HG03575 (cell line): ENCODE measurements around the gene TRIM46.
A peak's percentile ranks its signal among the peaks of the same experiment; 100 is the strongest.
"Not testable (repeated sequence)": the region's sequence is repeated elsewhere in the genome, so short reads cannot be mapped to it uniquely, and the experiment has no call there.

Source experiments
- ATAC-seq: cut with Tn5 transposase; IDR thresholded peaks from one replicate; pipeline ENCODE4 v1.9.1; 2021; ENCODE audit not compliant: unreplicated experiment, insufficient number of reproducible peaks, low FRiP score; ENCODE audit errors: extremely low read depth

The TRIM46 gene

DNA sequence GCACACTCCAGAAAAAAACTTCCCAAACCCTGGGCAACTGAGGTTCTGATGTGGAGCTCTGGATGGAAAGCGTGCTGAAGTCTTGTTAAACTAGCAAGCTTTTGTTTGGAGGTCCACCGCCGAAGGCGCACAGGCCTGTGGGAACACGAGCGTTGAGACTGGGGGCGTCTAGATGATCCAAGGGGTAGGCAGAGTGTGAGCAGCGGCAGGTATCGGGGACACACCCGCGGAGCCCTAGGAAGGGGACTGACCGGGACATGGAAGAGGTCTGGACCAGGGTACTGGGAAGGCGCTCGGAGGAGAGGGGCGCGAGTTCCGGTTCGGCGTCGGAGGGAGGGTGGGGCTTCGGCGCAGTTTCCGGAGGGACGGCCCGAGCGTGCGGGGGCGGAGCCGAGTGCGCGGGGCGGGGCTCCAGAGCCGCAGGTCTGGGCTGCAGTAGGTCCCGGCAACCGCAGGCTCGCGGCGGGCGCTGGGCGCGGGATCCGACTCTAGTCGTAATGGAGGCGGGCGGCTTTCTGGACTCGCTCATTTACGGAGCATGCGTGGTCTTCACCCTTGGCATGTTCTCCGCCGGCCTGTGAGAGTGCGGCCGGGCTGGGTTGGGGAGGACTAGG, 38.1 kb upstream of the TRIM46 start, which contains the start of gene SLC50A1:
Gene SLC50A1, plus strand, starts transcription at position 438 of the 614 bp plus-strand sequence. Its CDS starts 60 bp downstream, at position 498.
- peak; percentile 37 for ATAC-seq

DNA sequence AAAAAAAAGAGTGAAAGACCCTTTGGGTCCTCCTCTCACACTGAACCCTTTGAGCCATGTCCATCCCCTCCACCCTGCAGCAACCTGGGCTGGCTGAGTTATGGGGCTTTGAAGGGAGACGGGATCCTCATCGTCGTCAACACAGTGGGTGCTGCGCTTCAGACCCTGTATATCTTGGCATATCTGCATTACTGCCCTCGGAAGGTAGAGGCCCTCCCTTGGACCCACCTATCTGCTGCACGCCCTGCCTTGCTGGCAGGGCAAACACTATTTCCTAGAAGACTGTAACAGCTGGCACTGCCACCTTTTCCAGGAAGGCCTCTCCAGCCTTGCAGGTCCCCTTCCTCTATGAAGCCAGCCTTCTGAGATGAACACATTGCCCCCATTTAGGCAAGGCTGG, 36.9 kb upstream of the TRIM46 start:
- ATAC-seq: no peak

DNA sequence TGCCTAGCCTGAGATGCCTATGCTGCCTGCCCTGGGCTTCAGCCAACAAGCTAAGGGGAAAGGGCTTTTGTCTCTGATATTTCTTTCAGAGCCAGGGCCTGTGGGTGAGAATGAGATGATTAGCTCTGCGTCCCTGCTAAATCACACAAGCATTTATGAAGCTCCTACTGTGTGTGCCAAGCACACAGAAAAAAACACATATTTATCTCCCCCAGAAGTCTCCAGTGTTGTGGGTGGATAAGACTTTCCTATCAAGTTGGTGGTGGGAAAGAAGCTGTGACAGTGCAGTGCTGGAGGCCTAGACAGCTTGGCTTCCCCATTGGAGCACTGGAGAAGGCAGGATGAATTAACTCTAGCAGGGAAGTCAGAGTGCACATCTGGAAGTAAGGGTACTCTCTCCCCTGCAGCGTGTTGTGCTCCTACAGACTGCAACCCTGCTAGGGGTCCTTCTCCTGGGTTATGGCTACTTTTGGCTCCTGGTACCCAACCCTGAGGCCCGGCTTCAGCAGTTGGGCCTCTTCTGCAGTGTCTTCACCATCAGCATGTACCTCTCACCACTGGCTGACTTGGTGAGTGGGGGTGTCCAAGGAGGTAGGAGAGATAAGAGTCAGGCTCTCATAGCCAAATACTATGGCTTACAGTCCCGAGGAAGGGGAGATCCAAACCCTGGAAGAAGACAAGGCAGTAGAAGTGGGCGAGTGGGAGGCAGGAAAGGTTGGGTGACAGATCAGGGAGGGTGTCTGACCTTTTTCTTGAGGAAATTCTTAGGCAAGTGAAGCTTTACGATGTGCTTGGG, 36.3 kb upstream of the TRIM46 start:
- no peak for ATAC-seq

DNA sequence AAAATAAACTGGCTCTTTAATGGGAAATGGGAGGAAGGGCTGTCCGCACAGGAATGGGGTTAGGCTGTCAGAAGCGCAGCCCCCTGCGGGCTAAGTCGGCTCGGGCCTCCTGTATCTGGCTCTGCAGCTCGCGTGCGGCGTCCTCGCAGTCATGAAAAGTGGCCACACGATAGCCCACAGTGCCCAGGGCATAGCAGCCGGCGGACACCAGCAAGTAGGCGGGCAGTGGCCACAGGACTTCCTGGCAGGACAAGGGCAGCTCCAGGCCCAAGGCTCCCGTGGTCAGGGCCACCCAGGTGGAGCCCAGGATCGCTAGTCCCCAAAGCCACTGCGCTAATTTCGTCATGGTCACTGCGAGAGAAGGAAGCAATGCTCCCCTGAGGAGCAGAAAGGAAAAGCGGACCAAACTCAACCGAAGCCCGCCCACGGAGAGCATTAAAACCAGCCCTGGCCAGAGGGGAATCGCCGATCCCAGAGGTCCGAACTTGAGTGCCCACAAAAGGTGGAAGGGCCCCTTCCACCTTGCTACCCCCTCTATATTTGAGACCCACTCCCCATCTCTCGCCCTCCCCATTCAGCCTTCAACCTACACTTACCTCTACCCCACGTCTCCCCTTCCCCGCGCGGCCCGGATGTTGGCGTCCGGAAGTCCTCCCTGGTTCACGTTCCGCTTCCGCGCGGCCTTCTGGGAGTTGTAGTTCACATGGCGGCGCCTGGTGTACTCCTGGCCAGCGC, 33.6 kb upstream of the TRIM46 start, which contains the start of gene DPM3:
Gene DPM3, minus strand, starts transcription at position 637 of the 735 bp plus-strand sequence. Its CDS starts 291 bp downstream, at position 346.
- ATAC-seq: no peak

DNA sequence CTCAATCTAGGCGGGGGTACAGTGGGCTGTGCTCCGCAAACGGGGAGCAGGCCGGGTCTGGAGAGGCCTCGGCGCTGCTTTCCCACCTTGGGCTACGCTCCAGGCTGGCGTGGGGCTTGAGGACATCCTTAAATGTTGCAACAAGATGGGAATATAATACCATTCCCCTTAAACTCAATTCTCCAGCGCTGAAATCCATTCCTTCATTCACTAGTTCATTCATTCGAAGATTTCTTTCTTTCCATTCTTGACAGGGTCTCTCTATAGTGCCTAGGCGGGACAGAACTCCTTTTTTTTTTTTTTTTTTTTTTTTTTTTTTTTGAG, 33.1 kb upstream of the TRIM46 start:
- ATAC-seq: no peak

DNA sequence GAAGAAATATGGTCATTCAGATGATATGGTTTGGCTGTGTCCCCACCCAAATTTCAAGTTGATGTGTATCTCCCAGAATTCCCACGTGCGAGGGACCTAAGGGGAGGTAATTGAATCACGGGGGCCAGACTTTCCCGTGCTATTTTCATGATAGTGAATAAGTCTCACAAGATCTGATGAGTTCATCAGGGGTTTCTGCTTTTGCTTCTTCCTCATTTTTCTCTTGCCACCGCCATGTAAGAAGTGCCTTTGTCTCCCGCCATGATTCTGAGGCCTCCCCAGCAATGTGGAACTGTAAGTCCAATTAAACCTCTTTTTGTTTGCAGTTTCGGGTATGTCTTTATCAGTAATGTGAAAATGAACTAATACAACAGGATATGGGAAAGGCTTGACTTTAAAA, 31.9 kb upstream of the TRIM46 start:
- ATAC-seq: no peak

DNA sequence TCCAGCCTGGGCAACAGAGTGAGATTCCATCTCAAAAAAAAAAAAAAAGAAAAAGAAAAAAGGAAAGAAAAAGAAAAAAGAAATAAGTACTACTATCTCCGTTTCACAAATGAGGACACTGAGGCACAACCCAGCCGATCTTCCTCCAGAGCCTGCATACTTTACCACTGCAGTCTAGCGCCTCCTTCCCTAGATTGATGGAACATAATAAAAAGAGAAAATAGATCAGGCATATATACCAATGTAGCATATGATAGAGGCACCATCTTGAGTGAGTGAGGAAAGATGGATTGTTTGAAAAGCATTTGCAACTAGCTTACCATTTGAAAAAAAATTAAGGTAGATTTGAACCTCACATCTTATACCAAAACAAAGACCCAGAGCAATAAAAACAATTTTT, 28.2 kb upstream of the TRIM46 start:
- ATAC-seq: no peak

DNA sequence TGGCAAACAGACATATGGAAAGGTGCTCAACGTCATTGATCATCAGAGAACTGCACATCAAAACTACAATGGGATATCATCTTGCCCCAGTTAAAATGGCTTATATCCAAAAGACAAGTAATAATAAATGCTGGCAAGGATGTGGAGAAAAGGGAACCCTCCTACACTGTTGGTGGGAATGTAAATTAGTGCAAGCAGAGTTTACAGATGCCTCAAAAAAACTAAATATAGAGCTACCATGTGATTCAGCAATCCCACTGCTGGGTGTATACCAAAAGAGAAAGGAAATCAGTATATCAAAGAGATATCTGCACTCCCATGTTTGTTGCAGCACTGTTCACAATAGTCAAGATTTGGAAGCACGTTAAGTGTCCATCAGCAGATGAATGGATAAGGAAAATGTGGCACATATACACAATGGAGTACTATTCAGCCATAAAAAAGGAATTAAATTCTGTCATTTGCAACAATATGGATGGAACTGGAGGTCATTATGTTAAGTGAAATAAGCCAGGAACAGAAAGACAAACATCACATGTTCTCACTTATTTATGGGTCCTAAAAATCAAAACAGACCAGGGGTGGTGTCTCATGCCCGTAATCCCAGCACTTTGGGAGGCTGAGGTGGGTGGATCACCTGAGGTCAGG, 17.5 kb upstream of the TRIM46 start:
- not testable (repeated sequence) for ATAC-seq

DNA sequence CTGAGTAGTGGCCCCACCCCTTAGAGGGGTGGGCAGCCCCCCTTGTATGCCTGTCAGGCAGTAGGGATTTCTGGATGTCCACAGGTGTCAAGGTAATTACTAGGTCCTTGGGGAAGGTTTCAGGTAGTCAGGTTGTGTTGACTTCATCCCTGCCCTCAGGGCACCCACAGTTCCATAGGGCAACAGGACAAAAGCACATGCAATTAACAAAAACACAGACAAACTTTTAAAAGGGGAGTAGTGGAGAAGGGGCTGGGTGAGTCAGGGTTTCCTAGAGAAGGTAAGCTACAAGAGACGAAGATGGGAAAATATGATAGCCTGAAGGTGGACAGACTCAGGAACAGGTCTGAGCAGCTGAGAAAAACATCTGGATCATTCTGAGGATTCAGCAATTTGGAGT, 14.7 kb upstream of the TRIM46 start:
- ATAC-seq: no peak

DNA sequence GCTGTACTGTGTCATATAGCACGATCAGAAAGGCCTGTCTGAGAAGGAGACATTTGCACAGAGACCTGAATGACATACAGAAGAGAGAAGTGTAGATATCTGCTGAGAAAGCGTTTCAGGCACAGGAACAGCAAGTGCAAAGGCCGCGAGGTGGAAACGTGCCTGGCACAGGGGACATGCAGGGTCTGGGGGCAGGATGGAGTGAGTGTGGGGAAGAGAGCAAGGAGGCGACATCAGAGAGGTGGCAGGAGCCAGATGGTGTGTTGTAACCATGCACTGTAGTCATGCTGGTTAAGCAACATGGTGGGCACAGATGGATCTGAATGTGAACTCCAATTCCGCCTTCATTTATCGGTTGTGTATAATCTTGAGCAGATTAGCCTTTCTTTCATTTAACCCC, 13.5 kb upstream of the TRIM46 start:
- ATAC-seq: no peak

DNA sequence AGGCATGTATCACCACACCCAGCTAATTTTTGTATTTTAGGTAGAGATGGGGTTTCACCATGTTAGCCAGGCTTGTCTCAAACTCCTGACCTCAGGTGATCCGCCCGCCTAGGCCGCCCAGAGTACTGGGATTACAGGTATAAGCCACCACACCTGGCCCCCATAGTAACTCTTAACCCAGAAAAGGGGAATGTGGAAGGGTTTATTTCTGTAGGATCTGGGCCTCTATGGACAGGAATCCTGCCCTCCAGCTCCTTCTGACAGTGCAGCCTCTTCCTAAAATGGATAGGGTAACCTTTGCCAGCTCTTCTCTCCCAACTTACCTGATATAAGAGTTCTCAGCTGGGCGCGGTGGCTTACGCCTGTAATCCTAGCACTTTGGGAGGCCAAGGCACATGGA, 11.0 kb upstream of the TRIM46 start:
- ATAC-seq: not testable (repeated sequence)

DNA sequence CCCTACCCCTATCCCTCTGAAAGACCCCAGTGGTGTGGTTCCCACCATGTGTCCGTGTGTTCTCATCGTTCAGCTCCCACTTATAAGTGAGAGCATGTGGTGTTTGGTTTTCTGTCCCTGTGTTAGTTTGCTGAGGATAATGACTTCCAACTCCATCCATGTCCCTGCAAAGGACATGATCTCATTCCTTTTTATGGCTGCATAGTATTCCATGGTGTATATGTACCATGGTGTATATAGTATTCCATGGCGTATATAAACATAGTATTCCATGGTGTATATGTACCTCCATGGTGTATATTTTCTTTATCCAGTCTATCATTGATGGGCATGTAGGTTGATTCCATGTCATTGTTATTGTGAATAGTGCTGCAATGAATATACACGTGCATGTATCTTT, 9.9 kb upstream of the TRIM46 start:
- not testable (repeated sequence) for ATAC-seq

DNA sequence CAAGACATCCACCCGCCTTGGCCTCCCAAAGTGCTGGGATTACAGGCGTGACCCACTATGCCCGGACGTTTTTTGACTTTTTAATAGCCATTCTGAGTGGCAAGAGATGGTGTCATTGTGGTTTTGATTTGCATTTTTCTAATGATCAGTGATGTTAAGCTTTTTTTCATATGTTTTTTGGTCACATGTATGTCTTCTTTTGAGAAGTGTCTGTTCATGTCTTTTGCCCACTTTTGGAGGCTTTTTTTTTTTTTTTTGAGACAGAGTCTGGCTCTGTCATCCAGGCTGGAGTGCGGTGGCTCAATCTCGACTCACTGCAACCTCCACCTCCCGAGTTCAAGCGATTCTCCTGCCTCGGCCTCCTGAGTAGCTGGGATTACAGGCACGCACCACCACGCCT, 9.0 kb upstream of the TRIM46 start:
- ATAC-seq: not testable (repeated sequence)

DNA sequence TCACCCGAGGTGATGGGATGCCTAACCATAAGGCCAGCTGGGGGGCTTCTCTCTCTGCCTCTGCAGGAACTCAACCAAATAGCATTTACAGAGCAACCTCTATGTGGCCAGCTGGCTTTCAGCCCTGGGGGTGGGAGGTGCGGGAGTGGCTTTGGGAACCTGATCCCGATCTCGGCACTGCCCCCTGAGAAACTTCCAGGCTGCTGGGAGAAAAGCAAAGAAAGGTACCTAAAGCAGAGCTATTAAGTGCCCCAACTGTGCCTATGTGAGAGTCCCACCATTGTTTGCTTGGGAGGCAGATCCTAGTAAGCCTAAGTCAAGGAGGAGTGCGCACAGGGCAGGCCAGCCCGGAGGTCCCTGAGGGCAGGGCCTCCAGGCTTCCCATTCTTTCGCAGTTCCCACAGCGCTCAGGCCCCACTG, 7.6 kb upstream of the TRIM46 start:
- ATAC-seq: no peak

DNA sequence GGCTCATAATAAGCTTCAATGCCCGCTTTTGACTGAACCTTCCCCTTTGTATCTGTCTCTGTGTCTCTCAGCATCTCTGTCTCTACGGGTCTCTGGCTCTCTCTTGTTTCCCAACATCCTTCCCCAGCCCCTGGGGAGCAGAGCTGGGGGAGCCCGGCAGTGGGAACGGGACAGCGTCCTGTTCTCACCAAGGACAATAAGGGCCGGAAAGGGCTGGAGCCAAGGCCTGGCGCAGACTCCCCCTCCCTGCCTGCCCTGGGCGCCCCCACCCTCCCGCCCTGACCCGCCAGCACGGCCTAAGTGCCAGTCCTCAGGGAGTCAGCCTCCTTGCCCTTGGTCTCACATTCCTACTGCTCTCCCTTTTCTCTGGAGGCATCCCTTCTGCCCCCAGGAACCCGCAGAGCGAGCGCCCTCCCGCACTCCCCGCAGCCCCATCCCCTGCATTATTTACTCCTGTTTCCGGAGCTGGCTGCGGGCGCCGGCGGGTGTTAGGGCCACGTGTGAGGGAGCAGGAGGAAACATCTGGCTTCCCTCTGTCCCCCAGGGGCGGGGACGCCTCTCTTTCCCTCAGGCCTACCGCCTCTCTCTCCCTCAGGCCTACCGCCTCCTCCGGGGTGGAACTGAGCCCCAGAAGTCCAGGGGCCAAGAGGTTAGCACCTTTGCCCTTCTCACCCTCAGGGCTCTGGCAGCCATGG, 7.0 kb upstream of the TRIM46 start:
- ATAC-seq: no peak

DNA sequence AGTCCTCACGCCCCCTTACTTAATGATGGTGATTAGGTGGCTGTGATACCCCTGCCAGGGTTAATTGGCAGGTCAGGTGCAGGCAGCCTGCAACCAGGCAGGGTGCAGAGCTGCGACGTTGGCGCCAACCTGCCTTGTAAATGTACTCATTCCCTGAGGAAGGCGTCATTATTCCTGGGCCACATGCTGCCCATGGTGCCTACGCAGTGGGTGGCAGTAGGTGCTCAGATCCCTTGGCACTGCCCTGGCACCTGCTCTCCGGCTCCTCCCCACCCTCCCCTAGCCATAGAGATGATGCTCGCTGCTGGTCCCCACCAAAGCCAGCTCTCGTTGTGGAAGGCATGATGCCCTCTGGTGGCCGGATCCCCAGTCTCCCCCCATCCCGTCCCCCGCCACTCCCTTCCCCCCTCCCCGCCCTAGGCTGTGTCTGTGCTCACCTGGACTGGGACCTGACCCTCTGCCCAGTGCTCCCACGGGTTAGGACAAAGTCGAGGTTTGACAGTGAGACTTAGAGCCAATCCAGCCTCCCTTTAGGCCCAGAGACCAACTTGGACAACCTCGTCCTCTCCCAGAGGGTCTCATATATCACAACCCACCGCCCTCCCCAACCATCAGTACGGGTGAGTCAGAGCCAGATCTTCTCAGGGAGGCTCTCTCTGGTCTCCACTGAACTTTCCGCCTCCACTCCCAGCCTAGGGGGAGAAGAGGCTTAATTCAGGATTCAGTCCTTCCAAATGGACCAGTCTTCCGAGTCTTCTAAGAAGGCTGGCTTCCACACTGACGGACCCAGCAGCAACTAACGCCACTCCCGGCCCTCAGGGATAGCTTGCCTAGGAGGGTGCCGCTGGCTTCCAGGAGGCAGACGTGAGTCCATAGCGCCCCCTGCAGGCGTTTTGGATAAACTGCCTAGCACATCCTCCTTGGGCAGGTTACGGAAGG, 6.2 kb upstream of the TRIM46 start:
- ATAC-seq: no peak

DNA sequence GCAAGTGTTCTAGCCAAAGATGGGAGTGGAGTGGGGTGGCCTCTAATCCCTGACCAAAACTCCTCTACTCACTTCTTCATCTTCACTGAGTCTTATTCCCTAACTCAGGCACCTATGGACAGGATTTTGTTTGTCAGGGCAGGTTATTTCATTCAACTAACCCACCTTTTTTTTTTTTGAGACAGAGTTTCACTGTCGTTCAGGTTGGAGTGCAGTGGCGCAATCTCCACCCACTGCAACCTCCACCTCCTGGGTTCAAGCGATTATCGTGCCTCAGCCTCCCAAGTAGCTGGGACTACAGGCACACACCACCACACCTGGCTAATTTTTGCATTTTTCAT, 5.6 kb upstream of the TRIM46 start:
- not testable (repeated sequence) for ATAC-seq
